HG03521 (cell line): ENCODE results near the gene SPSB1.
"Not testable (repeated sequence)": the region's sequence is repeated elsewhere in the genome, so short reads cannot be mapped to it uniquely, and the experiment has no call there.

ENCODE experiments used
- ATAC-seq: cut with Tn5 transposase; IDR thresholded peaks from one replicate; pipeline ENCODE4 v1.9.1; 2021; ENCODE audit warnings: mild to moderate bottlenecking, moderate library complexity; ENCODE audit not compliant: unreplicated experiment

Gene SPSB1

DNA sequence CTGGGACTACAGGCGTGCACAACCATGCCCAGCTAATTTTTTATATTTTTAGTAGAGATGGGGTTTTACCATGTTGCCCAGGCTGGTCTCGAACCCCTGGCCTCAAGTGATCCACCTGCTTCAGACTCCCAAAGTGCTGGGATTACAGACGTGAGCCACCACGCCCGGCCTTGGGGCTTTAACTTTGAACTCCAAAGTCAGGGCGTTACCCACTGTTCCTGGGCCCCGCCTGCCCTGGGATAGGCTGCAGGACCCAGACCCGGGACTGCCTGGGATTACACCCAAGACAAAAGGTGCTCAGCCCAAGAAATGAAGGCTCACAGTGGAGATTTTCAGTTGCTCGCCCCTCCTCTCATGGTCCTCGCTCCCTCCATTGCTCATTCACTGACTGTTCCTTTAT is 92.7 kb downstream of the SPSB1 start:
- ATAC-seq = not testable (repeated sequence)

GRCh38 chr1:9385801-9386573 is 93.3 kb downstream of the SPSB1 start:
- no peak for ATAC-seq

GRCh38 chr1:9388335-9389180 is 95.9 kb downstream of the SPSB1 start:
- ATAC-seq = no peak

DNA sequence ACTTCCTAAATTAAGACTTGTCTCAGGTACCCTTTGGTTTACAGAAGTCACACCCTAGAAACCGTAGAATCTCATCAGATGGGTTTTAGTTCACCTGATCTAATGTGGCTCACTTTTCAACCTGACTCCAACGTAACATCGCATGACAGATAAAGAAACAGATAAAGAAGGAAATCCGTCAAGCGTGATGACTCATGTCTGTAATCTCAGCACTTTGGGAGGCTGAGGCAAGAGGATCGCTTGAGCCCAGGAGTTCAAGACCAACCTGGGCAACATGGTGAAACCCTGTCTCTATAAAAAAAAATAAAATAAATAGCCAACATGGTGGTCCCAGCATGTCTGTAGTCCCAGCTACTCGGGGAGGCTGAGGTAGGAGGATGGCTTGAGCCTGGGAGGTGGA is 97.3 kb downstream of the SPSB1 start:
- no peak for ATAC-seq

DNA sequence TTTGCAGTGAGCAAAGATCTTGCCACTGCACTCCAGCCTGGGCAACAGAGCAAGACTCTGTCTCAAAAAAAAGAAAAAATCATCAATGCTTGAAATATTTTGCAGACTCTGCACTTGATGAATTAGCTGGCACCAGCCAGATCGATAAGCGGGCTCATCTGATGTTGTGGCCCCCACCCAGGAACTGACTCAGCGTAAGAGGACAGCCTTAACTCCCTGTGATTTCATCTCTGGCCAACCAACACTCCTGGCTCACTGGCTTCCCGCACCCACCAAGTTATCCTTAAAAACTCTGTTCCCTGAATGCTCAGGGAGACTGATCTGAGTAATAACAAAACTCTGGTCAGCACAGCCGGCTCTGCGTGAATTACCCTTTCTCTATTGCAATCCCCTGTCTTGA is 98.9 kb downstream of the SPSB1 start:
- ATAC-seq = no peak

GRCh38 chr1:9394010-9394409 is 101.3 kb downstream of the SPSB1 start:
- no peak for ATAC-seq

- no peak for ATAC-seq
Observed at GRCh38 chr1:9395018-9395417, 102.3 kb downstream of the SPSB1 start.

DNA sequence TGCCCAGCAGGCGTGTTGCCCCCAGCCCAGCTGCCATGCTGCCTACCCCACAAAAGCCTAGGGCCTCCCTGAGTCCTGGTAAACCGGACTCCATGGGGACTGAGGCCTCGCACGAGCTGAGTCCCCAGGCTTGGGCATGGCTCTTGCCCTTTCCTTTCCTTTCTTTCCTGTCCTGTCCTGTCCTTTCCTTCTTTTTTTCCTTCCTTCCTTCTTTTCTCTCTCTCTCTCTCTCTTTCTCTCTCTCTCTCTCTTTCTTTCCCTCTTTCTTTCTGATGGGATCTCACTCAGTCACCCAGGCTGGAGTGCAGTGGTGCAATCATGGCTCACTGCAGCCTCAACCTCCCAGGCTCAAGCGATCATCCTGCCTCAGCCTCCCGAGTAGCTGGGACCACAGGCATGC is 104.4 kb downstream of the SPSB1 start:
- no peak for ATAC-seq

DNA sequence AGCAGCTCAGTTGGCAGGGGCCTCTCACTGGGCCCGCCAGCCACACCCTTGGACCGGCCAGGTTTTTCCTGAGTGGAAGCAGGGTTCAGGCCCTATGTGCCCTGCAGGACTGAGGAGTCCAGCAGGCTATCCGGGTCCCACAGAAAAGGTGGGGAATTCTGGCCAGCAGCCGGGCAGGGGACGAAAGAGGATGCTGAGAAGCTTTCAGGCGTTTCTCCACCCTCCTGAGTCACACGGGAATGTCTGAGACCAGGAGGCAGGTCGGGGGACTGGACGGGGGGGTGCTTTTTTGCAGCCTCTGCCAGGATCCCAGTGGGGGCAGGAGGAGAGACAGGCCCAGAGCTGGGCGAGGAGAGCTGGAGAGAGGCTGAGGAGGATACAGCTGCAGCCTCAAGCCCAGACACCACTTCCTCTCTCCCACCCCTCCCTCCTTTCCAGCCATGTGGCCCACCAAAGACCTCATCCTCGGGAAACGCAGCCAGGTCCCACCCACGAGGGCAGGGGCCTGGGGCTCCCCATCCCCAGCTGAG is 105.4 kb downstream of the SPSB1 start:
- no peak for ATAC-seq

- no peak for ATAC-seq
Observed at GRCh38 chr1:9399510-9400424, 107.1 kb downstream of the SPSB1 start.

DNA sequence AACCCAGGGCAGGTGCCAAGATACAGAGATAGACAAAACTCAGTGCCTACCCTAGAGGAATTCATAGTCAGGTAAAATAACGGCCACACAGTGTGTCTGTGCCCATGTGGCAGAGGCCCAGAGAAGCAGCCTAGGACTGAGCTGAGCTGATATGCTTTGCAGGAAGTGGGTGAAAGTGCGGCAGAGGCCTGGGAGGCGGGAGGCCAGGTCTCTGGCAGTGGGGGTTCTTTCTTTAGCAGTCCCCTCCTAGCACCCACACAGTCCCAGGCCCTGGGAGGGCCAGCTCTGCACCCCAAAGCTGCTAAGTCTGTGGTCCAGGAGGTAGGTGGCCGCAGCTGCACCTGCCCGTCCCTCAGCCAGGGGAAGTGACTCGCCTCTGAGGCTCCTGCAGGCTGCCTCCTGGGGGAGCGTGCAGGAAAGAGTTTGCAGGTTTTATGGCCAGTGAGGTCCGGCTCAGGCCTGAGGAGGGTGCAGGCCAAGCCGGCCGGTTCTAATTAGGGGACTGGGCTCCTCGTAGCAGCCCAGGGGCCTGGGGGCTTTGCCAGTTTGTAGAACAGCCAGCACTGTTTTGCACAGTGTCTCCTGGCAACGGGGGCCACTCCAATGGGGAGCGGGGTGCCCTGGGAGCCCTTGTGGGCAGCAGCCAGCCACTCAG is 107.9 kb downstream of the SPSB1 start:
- ATAC-seq = no peak

- no peak for ATAC-seq
Observed at GRCh38 chr1:9401080-9401453, 108.4 kb downstream of the SPSB1 start.

DNA sequence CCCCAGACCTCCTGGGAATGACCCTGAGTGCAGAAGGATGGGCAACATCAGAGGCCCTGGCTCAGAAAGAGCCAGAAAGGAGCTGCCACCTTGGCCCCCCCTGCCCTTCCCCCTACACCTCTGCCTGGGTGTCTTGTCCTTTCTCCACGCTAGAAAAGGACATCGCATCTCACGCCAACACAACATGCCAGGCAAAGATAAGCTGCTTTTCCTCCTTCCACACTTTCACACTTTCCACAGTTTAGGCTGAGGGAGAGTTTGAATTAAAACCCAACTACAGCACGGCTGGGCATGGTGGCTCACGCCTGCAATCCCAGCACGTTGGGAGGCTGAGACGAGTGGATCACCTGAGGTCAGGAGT is 109.5 kb downstream of the SPSB1 start:
- ATAC-seq = no peak

DNA sequence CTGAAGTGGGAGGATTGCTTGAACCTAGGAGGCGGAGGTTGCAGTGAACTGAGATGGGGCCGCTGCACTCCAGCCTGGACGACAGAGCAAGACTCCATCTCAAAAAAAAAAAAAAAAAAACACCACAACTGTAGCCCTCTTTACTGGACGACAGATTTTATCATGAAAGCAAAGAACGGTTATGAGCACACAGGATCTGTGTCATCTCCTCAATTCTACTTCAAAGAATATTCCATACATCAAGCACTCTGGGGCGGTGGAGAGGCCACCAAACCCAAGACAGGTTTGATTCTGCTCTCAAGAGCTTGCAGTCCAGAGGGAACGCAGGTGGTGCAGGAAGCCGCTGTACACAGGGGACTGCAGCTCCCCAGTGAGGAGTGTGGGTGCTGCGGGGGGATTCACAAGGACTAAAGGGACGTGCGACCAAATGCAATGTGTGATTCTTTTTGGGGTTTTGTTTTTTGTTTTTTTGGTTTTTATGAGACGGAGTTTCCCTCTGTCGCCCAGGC is 110.1 kb downstream of the SPSB1 start:
- ATAC-seq = no peak

- no peak for ATAC-seq
Observed at GRCh38 chr1:9404117-9404914, 111.6 kb downstream of the SPSB1 start.

GRCh38 chr1:9406111-9406510 is 113.4 kb downstream of the SPSB1 start:
- no peak for ATAC-seq

DNA sequence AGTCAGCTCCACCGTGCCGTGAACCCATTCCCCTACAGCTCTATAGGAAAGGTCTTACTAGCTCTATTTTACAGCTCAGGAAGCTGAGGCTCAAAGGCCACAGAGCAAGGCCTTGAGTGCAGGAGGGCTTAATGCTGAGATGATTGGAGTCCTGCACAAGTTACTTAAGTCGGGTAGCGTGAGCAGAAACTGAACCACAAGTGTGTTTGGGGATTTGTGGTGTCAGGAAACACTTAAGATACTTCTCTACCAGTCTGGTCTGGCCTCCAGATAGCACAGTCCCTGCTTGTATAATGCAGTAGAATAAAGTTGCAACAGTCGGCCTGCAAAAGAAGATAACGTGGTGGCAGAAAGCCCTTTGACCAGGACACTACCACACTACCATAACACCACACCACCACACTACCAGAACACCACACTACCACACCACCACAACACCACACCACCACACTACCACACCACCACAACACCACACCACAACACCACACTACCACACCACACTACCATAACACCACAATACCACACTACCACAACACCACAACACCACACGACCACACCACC is 118.1 kb downstream of the SPSB1 start:
- ATAC-seq = no peak

DNA sequence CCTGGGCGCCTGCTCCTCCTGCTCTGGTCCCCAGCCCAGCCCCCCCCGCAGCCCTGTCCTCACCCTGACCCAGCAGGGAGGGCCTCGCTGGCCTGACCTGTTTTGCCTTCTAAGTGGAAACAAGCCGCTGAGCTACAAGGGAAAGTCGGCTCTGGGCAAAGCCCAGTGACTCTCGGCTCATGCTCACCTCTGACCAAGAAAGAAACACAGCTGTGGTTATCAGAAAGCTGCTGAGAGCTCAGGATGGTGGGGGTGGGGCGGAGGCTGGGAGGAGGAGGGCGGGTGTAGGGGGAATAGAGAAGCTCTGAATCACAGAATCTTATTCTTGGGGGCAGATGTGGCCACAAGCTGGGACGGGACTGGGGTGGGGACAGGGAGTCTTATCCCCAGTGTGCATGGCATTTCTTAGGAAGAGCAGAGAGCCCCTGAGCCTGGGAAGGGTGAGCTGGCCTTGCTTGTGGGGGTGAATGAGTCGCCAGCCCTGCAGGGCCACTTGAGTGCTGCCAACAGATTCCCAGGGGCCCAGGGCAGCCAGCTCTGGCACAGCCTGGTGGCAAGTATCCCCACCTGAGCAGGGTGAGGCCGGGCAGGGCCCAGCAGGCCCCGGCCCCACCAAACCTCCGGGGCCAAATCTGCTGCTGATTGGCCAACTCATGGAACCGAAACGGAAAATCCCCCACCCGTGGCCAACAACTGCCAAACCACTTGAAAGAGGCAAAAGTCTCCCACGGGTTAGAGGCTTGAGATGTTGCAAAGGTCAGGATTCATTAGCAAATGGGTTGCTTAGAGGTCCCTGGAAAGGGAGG is 120.6 kb downstream of the SPSB1 start:
- ATAC-seq = peak; percentile 67

- no peak for ATAC-seq
Observed at GRCh38 chr1:9413877-9414213, 121.2 kb downstream of the SPSB1 start.
